H1 (cell line): ENCODE results near the gene FAM83B. TPM values are rescaled to one million over a fixed set of nuclear protein-coding genes. Genes with fewer than 3 reads are reported as not detected.

Experiments
- CTCF ChIA-PET: fragments of 300-600 bp; sonication (Branson Sonifier 250); formaldehyde crosslinking; loops from one replicate; lab custom pipeline; 2021; ENCODE audit not compliant: partially characterized antibody; lab: Charles Lee
- POLR2A ChIA-PET: fragments of 300-600 bp; sonication (Branson Sonifier 250); formaldehyde crosslinking; loops from one replicate; lab custom pipeline; 2021; ENCODE audit warnings: inconsistent platforms; ENCODE audit not compliant: partially characterized antibody; lab: Charles Lee
- DNase-seq, 2 experiments: peaks; one replicate each; pipeline versions ENCODE4 v3.0.0 to v3.0.0-alpha.2; 2010 to 2022; ENCODE audit warnings: low spot score in 2 of 2, low read depth in 1 of 2, mixed read lengths in 1 of 2
- FAIRE-seq: peaks from 2 replicates; lab custom pipeline; 2011; peaks lifted over from hg19 to GRCh38; lab: Jason Lieb, UNC
- H2AFZ ChIP-seq: 2 replicates; pipeline ENCODE4 v1.8.1; 2012; ENCODE audit warnings: low read length, inconsistent platforms
- H2AK5ac ChIP-seq: 2 replicates; pipeline ENCODE4 v1.6.1; 2013; ENCODE audit warnings: low read depth, low read length
- H2BK120ac ChIP-seq: replicated peaks from 2 replicates; pipeline ENCODE3; 2013; ENCODE audit warnings: low read depth, low read length, inconsistent platforms
- H2BK12ac ChIP-seq: 2 replicates; pipeline ENCODE4 v1.6.1; 2013; ENCODE audit warnings: low read depth, low read length
- H2BK15ac ChIP-seq: 2 replicates; pipeline ENCODE4 v1.6.1; 2013; ENCODE audit warnings: low read length
- H2BK20ac ChIP-seq: 2 replicates; pipeline ENCODE4 v1.6.1; 2013; ENCODE audit warnings: low read length
- H2BK5ac ChIP-seq: 2 replicates; pipeline ENCODE4 v1.6.1; 2013; ENCODE audit warnings: low read depth, low read length
- H3K14ac ChIP-seq: 2 replicates; pipeline ENCODE4 v1.6.1; 2013; ENCODE audit warnings: inconsistent platforms; ENCODE audit not compliant: insufficient read length
- H3K18ac ChIP-seq: 2 replicates; pipeline ENCODE4 v1.6.1; 2013; ENCODE audit warnings: low read length; ENCODE audit errors: extremely low read depth
- H3K23ac ChIP-seq: 2 replicates; pipeline ENCODE4 v1.6.1; 2013; ENCODE audit warnings: inconsistent platforms; ENCODE audit not compliant: insufficient read length
- H3K23me2 ChIP-seq: 2 replicates; pipeline ENCODE4 v1.6.1; 2013; ENCODE audit warnings: low read depth, low read length
- H3K27ac ChIP-seq: 2 replicates; pipeline ENCODE4 v1.6.1; 2011; ENCODE audit warnings: low read depth, low read length, inconsistent platforms
- H3K27me3 ChIP-seq, 4 experiments: replicated peaks in 1 of 4; 1 replicate in 1 of 4; 2 replicates in 3 of 4; pipeline versions ENCODE4 v1.6.1 to v1.8.1; 2011 to 2013; ENCODE audit warnings: low read length in 3 of 4, mild to moderate bottlenecking in 3 of 4, inconsistent platforms in 2 of 4, mixed read lengths in 2 of 4, moderate library complexity in 1 of 4; ENCODE audit not compliant: control insufficient read depth in 3 of 4, insufficient read depth in 3 of 4; ENCODE audit errors: extremely low read depth in 1 of 4
- H3K36me3 ChIP-seq, 4 experiments: 2 replicates each; pipeline versions ENCODE4 v1.6.1 to v1.8.1; 2011 to 2013; ENCODE audit warnings: mild to moderate bottlenecking in 4 of 4, low read length in 3 of 4, moderate library complexity in 2 of 4, control low read depth in 1 of 4, inconsistent platforms in 1 of 4; ENCODE audit not compliant: insufficient read depth in 4 of 4, control insufficient read depth in 2 of 4
- H3K4ac ChIP-seq: replicated peaks from 2 replicates; pipeline ENCODE3; 2013; ENCODE audit warnings: low read length, low read depth, mixed read lengths, inconsistent platforms; ENCODE audit not compliant: insufficient read length
- H3K4me1 ChIP-seq, 4 experiments: replicated peaks in 1 of 4; 1 replicate in 1 of 4; 2 replicates in 3 of 4; pipeline versions ENCODE4 v1.6.1 to v1.8.1; 2011 to 2013; ENCODE audit warnings: low read length in 3 of 4, inconsistent platforms in 2 of 4, mixed read lengths in 1 of 4; ENCODE audit not compliant: insufficient read depth in 4 of 4, control insufficient read depth in 3 of 4
- H3K4me2 ChIP-seq, 2 experiments: 2 replicates each; pipeline versions ENCODE4 v1.6.1 to v1.8.1; 2011 to 2013; ENCODE audit warnings: low read depth in 2 of 2, low read length in 2 of 2, control low read depth in 1 of 2, inconsistent platforms in 1 of 2, mild to moderate bottlenecking in 1 of 2; ENCODE audit not compliant: insufficient read depth in 1 of 2
- H3K4me3 ChIP-seq, 4 experiments: fragments of 200-600, 300-600 bp in 1 of 4; sonication (generic), shearing (Covaris generic), sonication (Bioruptor Twin) in 1 of 4; 2 replicates each; pipeline versions ENCODE4 v1.5.1 to v1.8.1; 2011 to 2016; ENCODE audit warnings: low read length in 4 of 4, low read depth in 3 of 4, control low read depth in 2 of 4, inconsistent platforms in 2 of 4, mild to moderate bottlenecking in 2 of 4, mixed read lengths in 1 of 4, moderate library complexity in 1 of 4; ENCODE audit not compliant: insufficient read depth in 2 of 4; ENCODE audit errors: extremely low read depth in 1 of 4
- H3K56ac ChIP-seq: replicated peaks from 2 replicates; pipeline ENCODE3; 2013; ENCODE audit warnings: low read depth, mild to moderate bottlenecking, mixed read lengths, low read length, inconsistent platforms; ENCODE audit not compliant: insufficient read length
- H3K79me1 ChIP-seq: 2 replicates; pipeline ENCODE4 v1.6.1; 2013; ENCODE audit warnings: low read depth, low read length, control low read depth
- H3K79me2 ChIP-seq, 2 experiments: 2 replicates each; pipeline versions ENCODE4 v1.6.1 to v1.8.1; 2012 to 2013; ENCODE audit warnings: low read length in 2 of 2, mild to moderate bottlenecking in 2 of 2, inconsistent platforms in 1 of 2; ENCODE audit not compliant: insufficient read depth in 2 of 2, control insufficient read depth in 1 of 2
- H3K9ac ChIP-seq, 4 experiments: replicated peaks in 1 of 4; 1 replicate in 1 of 4; 2 replicates in 3 of 4; pipeline versions ENCODE4 v1.6.1 to v1.8.1; 2011 to 2013; ENCODE audit warnings: low read depth in 3 of 4, low read length in 3 of 4, control low read depth in 2 of 4, mild to moderate bottlenecking in 2 of 4, moderate library complexity in 2 of 4, inconsistent platforms in 1 of 4; ENCODE audit errors: extremely low read depth in 1 of 4
- H3K9me3 ChIP-seq, 2 experiments: 2 replicates each; pipeline versions ENCODE4 v1.6.1 to v1.8.1; 2012 to 2013; ENCODE audit warnings: mild to moderate bottlenecking in 2 of 2, moderate library complexity in 2 of 2, control low read depth in 1 of 2, inconsistent platforms in 1 of 2, low read depth in 1 of 2, low read length in 1 of 2, mixed read lengths in 1 of 2; ENCODE audit not compliant: insufficient read depth in 2 of 2
- H4K20me1 ChIP-seq, 2 experiments: replicated peaks in 1 of 2; 2 replicates each; pipeline versions ENCODE3 to v1.8.1; 2011 to 2013; ENCODE audit warnings: inconsistent platforms in 2 of 2, low read length in 2 of 2, mild to moderate bottlenecking in 1 of 2; ENCODE audit not compliant: insufficient read depth in 2 of 2, control insufficient read depth in 1 of 2
- H4K5ac ChIP-seq: 2 replicates; pipeline ENCODE4 v1.6.1; 2013; ENCODE audit warnings: low read length, low read depth, mixed read lengths, inconsistent platforms; ENCODE audit not compliant: insufficient read length
- H4K8ac ChIP-seq: 2 replicates; pipeline ENCODE4 v1.8.0; 2013; ENCODE audit warnings: mild to moderate bottlenecking, moderate library complexity, low read length, inconsistent platforms; ENCODE audit not compliant: insufficient read depth; ENCODE audit errors: extremely low read depth
- H4K91ac ChIP-seq: replicated peaks from 2 replicates; pipeline ENCODE3; 2013; ENCODE audit warnings: low read length, mixed read lengths, inconsistent platforms; ENCODE audit not compliant: insufficient read length
- BCL11A ChIP-seq, 2 experiments: IDR thresholded peaks; one replicate each; pipeline ENCODE4 v1.6.1; 2011; ENCODE audit warnings: low read depth in 2 of 2, low read length in 2 of 2, mild to moderate bottlenecking in 2 of 2
- POLR2AphosphoS5 ChIP-seq: IDR thresholded peaks from 2 replicates; pipeline ENCODE4 v1.6.1; 2011; ENCODE audit warnings: low read depth, low read length
- TEAD4 ChIP-seq: IDR thresholded peaks from 2 replicates; pipeline ENCODE4 v1.6.1; 2012; ENCODE audit warnings: low read depth, low read length, inconsistent platforms, mixed read lengths
- WGBS, 2 experiments: shearing (Covaris generic) in 1 of 2; methylation state at CpG; one replicate each; pipeline versions ENCODE4 v1.1.6 to v1.1.7; 2013 to 2015; ENCODE audit warnings: low lambda C conversion rate in 2 of 2, mixed read lengths in 2 of 2, inconsistent platforms in 1 of 2, low coverage in 1 of 2, missing lambda C conversion rate in 1 of 2; ENCODE audit not compliant: insufficient replicate concordance in 2 of 2, insufficient coverage in 1 of 2, insufficient read length in 1 of 2; ENCODE audit errors: extremely low coverage in 1 of 2, missing lambda C conversion rate in 1 of 2; 5-methylcytosine and 5-hydroxymethylcytosine counted together
- polyA plus RNA-seq, 7 experiments: library from polyadenylated mRNA; depleted of rRNA in 3 of 7; stranded (reverse) in 5 of 7; unstranded in 2 of 7; fragments of >200 nt in 5 of 7; fragments of 200-250 nt in 2 of 7; gene quantifications; 1 replicate in 5 of 7; 2 replicates in 1 of 7; 4 replicates in 1 of 7; pipeline versions ENCODE4 v1.2.1 to v1.2.3, GENCODE V29; 2011 to 2013; ENCODE audit warnings: missing spikeins in 2 of 7, mixed read lengths in 2 of 7
- total RNA-seq: library from RNA; stranded (reverse); fragmentation: NEBNext Ultra II Directional; extraction: Animal tissue kit (Norgen Biotek cat#: 25700); gene quantifications from 2 replicates; pipeline ENCODE4 v1.2.1, GENCODE V29; 2021

Gene FAM83B
- total and polyA plus RNA-seq, 2 of the 8 experiments (the other 6 are each of a cell fraction or from before 2014, with no cell fraction given) = 0.71 to 5.7 TPM

DNA sequence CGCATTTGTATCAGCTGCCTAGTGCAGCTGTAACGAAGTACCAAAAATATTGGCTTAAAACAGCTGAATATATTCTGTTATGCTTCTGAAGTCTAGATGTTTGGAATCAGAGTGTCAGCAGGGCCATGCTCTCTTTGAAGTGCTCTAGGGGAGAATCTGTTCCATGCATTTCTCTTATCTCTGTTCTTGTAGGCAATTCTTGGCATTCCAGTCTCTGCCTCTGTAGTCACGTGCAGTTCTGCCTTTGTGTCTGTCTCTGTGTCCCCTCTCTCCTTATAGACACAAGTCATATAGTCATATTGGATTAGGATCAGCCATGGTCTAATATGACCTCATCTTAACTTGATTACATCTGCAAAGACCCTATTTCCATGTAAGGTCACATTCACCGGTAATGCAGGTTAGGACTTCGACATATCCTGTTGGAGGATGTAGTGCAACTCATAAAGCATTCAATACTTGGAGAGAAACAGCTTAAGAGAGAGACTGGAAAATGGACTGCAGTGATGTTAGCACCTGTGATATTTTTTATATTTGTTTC lies 18.6 kb downstream of the FAM83B start:
- H2AFZ ChIP-seq = no peak overlapping the region
- H3K4ac ChIP-seq = no peak overlapping the region
- WGBS, 2 experiments = 86% methylated on average over 5 of the region's 5 CpGs; no CpG with 5 or more reads in 1 of the 2 experiments
- no peak overlapping the region for H2BK20ac ChIP-seq
- no peak overlapping the region for H2BK12ac ChIP-seq
- no peaks in the 10 kb centered on the region for H3K27me3 ChIP-seq
- H2BK120ac ChIP-seq = no peak overlapping the region
- no peak overlapping the region for H3K4me3 ChIP-seq
- no peak overlapping the region for H2AK5ac ChIP-seq
- H3K14ac ChIP-seq = no peak overlapping the region
- no peak for DNase-seq
- H3K56ac ChIP-seq = no peak overlapping the region
- no peaks in the 10 kb centered on the region for H3K23me2 ChIP-seq
- H3K79me2 ChIP-seq = no peaks in the 10 kb centered on the region
- H4K91ac ChIP-seq = no peak overlapping the region
- H2BK5ac ChIP-seq = no peak overlapping the region
- H4K5ac ChIP-seq = no peak overlapping the region
- H3K9ac ChIP-seq = no peak overlapping the region
- H3K27ac ChIP-seq = no peak overlapping the region
- no peaks in the 10 kb centered on the region for H4K20me1 ChIP-seq
- no peak overlapping the region for H4K8ac ChIP-seq
- ChIA-PET CTCF (interaction anchor here (1.0 kb wide), 1 partner anchor 148 kb away, joined by 3 read pairs; no protein-coding TSS in a partner anchor), POLR2A (no interaction called here)
- no peaks in the 10 kb centered on the region for H3K9me3 ChIP-seq
- H2BK15ac ChIP-seq = no peak overlapping the region
- no peak overlapping the region for H3K18ac ChIP-seq
- TF ChIP-seq BCL11A (IDR thresholded peaks at IDR 0.05; ENCODE audit: low read depth in 2 of 2, low read length in 2 of 2) (no peak), POLR2AphosphoS5 (no peak), TEAD4 (no peak)
- H3K79me1 ChIP-seq = no peaks in the 10 kb centered on the region; the same call in 1 of the 2 replicates
- FAIRE-seq = no peak
- no peak overlapping the region for H3K23ac ChIP-seq
- no peak overlapping the region for H3K4me2 ChIP-seq
- no peaks in the 10 kb centered on the region for H3K36me3 ChIP-seq
- peaks cover 0 to 7% (median under 1%) of the 10 kb centered on the region in 4 experiments; a peak in 5 of 7 replicates for H3K4me1 ChIP-seq
